HG03439 (cell line): ENCODE measurements around the gene PPARD.
"Not testable (repeated sequence)": the region's sequence is repeated elsewhere in the genome, so short reads cannot be mapped to it uniquely, and the experiment has no call there.

Experiments used
- ATAC-seq: cut with Tn5 transposase; IDR thresholded peaks from one replicate; pipeline ENCODE4 v1.9.1; 2021; ENCODE audit warnings: mild to moderate bottlenecking, moderate library complexity; ENCODE audit not compliant: unreplicated experiment

Gene PPARD

DNA sequence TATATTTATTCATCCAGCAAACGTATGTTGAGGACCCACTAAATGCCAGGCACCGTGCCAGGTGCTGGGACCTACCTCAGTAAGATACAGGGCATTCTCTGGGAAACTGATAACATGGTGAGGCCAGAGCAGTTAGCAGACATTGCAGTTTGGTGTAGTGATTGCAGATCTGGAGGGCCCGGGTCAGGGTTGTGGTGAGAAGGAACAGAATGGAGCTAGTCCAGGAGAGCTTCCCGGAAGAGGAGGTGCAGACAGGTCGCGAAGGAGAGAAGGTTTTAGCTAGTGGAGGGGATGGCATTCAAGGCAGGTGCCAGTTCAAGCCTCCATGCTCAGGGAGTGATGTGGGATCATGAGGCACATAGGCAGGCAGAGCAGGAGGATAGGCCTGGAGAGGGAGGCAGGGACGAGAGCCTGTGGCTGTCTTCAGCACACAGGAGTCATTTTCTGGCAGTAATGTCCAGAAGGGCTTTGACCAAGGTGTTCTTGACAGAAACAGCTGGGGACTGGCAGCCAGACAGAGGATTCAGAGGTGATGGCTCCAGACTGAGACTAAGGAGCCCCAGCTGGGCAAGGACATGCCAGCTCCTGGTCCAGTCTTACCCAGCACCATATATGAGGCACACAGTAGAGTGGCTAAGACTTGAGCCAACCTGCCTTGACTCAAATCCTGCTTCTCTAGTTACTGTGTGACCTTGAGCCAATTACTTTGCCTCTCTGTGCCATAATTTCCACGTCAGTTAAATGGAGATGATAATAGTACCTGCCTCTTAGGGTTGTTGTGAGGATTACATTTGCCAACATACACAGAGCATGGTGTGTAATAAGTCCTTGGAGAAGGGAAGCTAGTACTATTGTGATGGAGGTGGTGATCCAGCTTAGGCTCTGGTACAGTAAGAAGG, 61.4 kb downstream of the PPARD start:
- no peak for ATAC-seq

DNA sequence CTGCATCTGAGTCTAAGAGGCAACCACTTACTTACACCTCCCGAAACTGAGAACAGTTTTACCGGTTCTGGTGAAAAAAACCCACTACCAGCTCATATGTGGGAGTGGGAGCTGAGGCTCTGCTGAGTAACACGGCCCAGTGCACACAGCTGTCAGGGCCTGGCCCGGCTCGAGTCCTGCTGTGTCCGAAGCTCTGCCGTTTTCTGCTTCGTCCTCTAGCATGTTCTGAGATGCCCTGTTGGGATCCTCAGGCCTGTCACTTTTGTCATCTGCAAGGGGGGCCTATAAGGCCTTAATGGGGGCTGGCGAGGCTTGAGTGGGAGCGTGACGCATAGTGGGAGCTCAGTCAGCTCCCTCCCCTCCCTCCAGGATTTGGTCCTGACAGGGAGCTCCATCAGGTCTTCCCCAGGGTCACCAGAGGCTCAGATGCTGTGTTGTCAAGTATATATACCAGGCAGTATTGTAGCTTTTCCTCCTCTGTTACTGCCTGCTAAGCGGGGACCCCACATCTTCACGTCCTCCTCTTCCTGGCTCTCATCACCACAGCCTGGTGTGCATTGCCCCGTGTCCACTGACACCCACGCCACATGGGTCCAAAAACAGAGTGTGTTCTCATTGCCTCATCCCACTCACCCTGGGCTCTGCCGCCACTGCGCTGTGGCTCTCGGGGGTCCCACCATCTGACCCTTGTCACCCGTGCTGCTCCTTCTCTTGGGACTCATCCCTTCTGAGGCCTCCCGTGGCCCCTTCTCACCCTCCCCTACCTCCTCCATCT, 64.5 kb downstream of the PPARD start:
- no peak for ATAC-seq

DNA sequence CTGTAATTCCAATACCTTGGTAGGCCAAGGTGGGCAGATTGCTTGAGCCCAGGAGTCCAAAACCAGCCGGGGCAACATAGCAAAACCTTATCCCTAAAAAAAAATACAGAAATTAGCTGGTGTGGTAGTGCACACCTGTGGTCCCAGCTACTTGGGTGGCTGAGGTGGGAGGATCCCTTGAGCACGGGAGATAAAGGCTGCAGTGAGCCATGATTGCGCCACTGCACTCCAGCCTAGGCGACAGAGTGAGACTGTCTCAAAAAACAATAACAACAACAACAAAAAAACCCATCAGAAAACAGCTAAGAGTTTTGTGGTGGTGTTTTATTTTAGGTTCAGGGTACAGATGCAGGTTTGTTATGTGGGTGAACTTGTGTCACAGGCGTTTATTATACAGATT, 66.9 kb downstream of the PPARD start:
- no peak for ATAC-seq

DNA sequence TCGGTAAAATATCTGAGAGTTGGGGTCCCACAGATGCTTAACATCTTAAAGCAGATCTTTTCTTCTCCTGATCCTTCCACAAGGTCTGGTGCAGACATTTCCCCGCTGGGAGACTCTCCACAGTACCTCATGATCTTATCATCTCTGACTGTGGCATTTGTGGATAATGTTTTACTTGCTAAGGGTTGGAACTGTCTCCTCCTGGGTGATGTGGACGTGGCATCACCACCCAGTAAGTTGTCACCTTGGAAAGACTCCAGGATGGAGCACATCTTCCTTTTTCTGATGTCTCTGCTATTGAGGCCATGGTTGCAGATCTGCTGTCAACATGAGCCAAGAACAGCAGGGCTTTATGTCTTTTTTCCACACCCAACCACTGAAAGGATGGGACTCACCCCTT, 67.8 kb downstream of the PPARD start:
- no peak for ATAC-seq

DNA sequence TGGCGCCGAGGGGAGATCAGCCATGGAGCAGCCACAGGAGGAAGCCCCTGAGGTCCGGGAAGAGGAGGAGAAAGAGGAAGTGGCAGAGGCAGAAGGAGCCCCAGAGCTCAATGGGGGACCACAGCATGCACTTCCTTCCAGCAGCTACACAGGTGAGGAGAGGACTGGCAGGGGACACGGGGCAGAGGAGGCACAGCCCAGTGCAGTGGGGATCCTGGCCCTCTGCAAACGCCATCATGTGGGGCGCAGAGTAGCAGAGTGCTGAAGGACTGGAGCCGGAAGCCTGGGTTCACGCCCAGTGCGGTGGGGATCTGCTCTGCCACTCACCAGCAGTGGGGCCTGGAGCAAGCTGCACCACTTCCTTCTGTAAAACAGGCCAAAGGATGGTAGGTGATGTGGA, 68.7 kb downstream of the PPARD start:
- ATAC-seq: no peak

DNA sequence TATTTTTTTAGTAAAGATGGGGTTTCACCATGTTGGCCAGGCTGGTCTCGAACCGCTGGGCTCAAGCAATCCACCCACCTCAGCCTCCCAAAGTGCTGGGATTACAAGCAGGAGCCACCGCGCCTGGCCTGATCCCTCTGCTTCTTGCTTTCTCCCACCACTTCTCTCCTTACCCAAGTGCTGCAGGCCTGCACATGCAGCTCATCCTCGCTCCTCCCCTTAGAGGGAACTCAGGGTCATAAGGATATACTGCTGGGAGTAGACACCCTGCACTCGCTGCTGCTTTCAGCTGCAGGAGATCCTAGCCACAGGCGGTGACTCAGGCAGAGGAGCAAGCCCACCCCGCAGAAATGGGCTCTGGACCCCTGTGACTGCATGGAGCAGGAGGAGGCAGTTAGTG, 69.7 kb downstream of the PPARD start:
- ATAC-seq: no peak

DNA sequence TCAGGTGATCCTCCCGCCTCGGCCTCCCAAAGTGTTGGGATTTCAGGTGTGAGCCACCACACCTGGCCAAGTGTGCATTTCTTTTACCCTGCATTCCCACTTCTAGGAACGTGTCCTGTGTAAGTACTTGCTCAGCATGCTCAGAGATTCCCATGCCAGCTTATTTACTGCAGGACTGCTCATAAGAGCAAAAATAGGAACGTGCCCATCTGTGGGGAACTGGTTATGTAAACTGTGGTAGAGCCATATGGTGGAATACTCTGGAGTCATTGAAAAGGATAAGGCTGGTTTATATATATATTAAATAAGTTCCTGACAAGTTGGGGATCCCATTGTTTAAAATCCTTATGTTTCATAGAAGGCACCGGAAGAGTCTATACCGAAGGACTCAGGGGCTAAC, 71.6 kb downstream of the PPARD start:
- ATAC-seq: no peak

DNA sequence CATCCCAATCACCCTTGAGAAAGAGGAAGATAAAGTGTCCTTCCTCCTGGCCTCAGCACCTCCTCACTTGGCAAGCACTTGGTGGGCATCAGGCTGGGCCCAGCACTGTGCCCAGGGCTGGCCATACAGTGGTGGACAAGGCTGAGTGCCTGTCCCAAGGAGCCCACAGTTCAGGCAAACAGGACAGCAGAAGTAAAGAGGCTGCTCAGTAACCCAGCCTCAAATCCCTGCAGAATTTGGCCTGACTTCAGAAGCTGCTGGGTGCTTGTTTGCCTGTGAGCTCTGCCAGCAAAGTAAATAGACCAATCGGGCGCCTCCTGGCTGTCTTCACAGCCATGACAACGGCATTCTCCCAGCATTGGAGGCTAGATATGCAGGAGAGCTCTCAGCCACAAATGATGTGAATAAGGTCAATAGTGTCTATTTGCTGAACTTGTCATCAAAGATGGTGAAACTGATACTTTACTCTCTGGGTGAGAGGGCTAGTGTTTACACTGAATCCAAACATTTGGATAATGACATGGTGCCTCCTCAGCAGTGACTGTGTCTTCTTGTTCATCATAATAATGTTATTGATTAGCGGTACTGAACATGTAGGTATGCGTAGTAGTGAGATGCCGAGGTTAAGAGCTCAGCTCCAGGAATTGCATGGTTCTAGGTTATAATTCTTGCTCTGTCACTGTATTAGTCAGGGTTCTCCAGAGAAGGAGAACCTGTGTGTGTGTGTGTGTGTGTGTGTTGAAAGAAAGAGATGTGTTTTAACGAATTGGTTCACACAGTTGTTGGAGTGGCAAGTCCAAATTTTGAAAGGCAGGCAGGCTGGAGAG, 72.9 kb downstream of the PPARD start:
- ATAC-seq: no peak

DNA sequence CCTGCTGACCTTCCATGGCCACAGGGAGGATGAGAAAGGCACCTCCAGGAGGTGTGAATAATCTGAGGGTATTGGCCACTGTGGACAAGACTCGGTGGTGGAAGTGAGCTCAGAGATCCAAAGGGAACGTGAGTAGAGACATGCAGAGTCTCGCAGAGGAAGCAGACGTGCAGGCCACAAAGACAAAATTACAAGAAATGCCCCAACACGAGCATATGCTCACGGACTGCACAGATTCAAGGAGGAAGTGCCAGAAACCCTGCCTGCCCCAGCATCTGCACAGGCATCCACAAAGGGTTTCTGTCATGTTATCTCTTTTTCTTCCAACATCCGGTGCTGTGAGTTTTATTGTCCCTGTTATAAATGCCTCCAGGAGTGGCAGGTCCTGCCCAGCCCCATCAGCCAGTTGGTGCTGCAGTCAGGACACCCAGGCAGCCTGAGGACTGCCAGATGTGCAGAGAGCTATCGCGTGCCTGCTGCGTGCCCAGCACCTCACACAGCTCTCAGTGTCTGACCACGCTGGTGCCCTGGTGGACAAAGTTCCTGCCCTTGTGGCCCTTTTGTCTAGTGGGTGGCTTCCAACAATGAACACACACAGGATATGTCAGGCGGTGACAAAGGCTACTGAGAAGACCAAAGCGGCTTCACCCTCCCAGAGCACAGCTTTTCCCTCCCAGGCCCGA, 75.8 kb downstream of the PPARD start:
- ATAC-seq: no peak

DNA sequence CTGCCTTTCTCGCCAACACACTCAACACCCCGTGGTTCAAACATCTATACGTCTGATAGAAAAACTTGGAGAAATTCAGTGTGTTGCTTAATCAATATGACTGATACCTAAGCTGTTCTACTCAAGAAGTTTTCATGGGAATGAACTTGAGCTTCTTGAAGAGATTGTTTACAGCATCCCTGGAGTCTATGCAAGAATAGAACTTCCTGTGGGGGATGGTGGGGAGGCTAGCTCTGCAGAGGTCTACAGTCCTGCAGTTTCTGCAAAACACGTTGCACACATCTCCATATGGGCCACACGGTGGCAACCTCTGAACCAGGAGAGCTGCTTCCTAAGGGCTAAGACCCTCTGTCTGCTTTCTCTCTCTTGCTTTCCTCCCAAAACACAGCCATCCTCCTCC, 77.1 kb downstream of the PPARD start:
- ATAC-seq: no peak

DNA sequence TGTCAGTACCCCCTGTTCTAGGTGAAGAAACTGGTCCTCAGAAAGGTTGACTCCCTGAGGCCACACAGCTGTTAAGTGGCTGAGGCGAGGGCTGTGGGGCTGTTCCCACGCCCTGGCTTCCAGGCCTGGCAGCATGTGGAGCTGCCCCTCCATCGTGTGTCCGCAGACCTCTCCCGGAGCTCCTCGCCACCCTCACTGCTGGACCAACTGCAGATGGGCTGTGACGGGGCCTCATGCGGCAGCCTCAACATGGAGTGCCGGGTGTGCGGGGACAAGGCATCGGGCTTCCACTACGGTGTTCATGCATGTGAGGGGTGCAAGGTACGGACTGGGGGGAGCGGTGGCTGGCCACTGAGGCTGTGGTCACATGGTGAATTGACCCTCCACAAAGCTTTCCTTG, 77.6 kb downstream of the PPARD start:
- ATAC-seq: no peak

DNA sequence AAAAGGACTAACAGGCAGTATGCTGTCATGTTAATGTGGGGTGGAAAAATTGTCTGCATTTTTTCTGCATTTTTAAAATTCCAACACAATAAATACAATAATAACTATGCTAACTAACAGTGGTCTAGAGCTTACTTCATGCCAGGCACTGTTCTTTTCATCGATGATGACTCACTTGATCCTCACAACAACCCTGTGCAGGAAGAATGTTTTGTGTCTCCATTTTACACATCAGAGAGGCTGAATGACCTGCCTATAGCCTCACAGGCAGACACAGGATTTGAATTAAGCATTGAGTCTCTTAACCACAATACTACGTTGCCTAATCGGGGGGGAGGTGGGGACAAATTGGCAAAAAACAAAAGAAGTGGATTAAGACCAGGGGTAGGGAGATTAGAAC, 82.9 kb downstream of the PPARD start:
- no peak for ATAC-seq

DNA sequence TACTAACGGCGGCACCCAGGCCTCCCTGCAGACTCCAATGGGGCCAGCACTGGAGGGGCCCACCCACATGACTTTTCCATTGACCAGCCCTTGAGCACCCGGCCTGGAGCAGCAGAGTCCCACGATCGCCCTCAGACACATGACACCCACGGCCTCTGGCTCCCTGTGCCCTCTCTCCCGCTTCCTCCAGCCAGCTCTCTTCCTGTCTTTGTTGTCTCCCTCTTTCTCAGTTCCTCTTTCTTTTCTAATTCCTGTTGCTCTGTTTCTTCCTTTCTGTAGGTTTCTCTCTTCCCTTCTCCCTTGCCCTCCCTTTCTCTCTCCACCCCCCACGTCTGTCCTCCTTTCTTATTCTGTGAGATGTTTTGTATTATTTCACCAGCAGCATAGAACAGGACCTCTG, 83.7 kb downstream of the PPARD start:
- ATAC-seq: no peak

DNA sequence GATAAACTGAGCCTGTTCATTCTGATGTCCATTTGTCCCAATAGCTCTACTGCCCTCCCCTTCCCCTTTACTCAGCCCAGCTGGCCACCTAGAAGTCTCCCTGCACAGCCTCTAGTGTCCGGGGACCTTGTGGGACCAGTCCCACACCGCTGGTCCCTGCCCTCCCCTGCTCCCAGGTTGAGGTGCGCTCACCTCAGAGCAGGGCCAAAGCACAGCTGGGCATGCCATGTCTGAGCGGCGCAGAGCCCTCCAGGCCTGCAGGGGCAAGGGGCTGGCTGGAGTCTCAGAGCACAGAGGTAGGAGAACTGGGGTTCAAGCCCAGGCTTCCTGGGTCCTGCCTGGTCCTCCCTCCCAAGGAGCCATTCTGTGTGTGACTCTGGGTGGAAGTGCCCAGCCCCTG, 85.1 kb downstream of the PPARD start:
- no peak for ATAC-seq

DNA sequence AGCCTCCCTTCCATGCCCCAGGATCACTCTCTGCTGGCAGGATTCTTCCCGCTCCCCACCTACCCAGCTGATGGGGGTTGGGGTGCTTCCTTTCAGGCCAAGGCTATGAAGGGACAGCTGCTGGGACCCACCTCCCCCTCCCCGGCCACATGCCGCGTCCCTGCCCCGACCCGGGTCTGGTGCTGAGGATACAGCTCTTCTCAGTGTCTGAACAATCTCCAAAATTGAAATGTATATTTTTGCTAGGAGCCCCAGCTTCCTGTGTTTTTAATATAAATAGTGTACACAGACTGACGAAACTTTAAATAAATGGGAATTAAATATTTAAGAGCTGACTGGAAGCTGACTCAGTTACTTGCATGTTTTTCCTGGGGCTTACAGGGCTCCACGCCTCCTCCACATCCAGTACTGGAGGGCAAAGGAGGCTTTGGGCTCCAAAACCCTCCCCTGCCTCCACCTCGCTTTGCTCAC, 85.5 kb downstream of the PPARD start:
- ATAC-seq: no peak

DNA sequence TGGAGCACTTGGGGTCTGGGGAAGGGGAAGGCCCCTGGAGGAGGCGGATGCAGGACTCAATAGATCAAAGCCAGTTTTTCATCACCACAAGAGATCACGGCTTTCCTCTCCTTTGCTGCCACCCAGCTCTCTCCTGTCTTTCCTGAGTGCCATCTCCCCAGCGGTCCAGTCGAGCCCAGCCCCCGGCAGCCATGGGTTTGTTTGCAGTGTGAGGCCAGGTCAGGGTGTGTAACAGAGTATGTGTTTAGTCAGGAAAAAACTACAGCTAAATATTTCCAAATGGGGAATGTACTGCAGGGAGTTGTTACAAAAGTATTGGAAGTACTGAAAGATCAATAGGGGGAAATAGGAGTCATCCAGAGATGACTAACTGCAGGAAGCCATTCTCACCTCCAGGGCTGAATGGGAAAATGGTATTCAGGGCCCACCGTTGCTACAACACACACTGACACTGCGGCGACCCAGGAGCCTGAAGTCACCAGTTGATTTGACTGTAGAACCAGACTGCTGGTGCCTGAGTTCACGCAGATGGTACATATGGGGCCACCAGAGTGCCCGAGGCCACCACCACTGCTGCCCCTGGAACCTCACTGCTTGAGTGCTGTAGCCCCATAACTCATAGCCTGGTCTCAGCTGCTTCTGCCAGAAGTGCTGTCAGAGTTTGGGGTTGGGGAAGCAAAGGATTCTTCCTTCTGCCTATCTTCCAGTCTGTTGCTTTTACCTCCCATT, 86.2 kb downstream of the PPARD start:
- no peak for ATAC-seq

DNA sequence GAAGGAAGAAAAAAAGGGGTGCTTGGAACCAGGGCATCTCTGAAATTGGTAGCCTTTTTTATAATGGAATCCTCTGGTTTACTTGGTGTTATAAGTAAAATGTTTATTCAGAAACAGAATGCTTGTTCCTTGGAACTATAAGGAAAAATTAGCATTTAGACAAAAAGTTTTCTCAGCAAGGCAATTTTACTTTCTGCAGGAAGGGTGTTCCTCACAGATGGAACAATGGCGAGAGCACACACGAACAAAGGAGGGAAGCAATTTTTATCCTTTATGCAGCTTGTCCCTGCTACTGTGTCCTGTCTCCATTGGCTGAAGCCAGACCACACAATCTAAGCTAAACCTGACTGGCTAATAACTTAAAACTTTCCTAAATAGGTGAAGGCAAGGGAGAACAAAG, 87.1 kb downstream of the PPARD start:
- ATAC-seq: no peak

DNA sequence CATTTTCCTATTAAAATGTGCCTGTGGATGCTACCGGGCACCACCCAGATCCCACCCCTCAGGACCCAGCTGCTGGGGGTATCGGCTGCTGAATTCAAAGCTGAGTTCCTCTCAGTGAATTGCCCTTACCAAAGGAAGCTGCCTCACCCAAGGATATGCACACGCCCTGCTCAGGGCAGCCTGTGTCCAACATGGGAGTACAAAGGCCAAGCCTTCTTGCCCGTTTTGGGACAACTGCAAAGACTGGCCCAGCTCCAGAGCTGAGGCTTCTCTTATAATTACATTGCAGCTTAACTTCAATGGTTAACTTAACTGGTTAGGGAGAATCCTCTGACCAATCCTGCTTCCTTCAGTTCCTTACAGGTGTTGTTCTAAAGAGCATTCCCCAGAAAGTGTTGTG, 89.9 kb downstream of the PPARD start:
- no peak for ATAC-seq

DNA sequence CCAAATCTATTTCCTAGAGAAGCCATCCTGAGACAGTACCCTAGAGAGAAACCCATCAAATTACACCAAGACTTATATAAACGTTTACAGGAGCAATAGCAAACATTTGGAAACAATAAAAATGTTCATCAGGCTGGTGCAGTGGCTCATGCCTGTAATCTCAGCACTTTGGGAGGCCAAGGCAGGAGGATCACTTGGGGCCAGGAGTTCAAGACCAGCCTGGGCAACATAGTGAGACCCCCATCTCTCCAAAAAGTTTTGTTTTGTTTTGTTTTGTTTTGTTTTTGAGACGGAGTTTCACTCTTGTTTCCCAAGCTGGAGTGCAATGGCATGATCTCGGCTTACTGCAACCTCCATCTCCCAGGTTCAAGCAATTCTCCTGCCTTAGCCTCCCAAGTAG, 90.3 kb downstream of the PPARD start:
- ATAC-seq: not testable (repeated sequence)
